Posterior cingulate gyrus (tissue), 11 donors: ENCODE results near the gene TMEM132C.

Experiments used
- DNase-seq, 10 donors: peaks; one replicate each; pipeline versions ENCODE4 v3.0.0 to v3.0.0-alpha.2; 2020 to 2021; ENCODE audit warnings: mixed read lengths in 3 of 10
- intact Hi-C: fragments of 100-400 bp; cut with DNase I; formaldehyde crosslinking; loops from one replicate; pipeline ENCODE4 v1.15.1; 2023

The TMEM132C gene

GRCh38 chr12:128393346-128393745 lies 126.4 kb downstream of the TMEM132C start:
- intact Hi-C loops = no loop called here
- no peak for DNase-seq

GRCh38 chr12:128394137-128394536 lies 127.2 kb downstream of the TMEM132C start:
- peak in 1 of 10 donors; percentile 14 for DNase-seq
- intact Hi-C loops = no loop called here

- no peak for DNase-seq
- intact Hi-C loops = no loop called here
Observed at GRCh38 chr12:128399253-128399652, 132.3 kb downstream of the TMEM132C start.

- no peak for DNase-seq
- intact Hi-C loops = no loop called here
Observed at GRCh38 chr12:128402486-128403243, 135.7 kb downstream of the TMEM132C start.

- intact Hi-C loops = no loop called here
- DNase-seq = peak in 6 of 10 donors; percentile 22 to 90 (median 69)
Observed at GRCh38 chr12:128408669-128409068, 141.7 kb downstream of the TMEM132C start.

GRCh38 chr12:128415036-128415560 lies 148.1 kb downstream of the TMEM132C start:
- intact Hi-C loops = no loop called here
- no peak for DNase-seq

GRCh38 chr12:128418944-128419343 lies 152.0 kb downstream of the TMEM132C start:
- intact Hi-C loops = no loop called here
- no peak for DNase-seq

GRCh38 chr12:128420163-128420562 lies 153.2 kb downstream of the TMEM132C start:
- intact Hi-C loops = no loop called here
- DNase-seq = no peak

GRCh38 chr12:128421375-128421774 lies 154.4 kb downstream of the TMEM132C start:
- intact Hi-C loops = no loop called here
- no peak for DNase-seq

GRCh38 chr12:128423205-128423604 lies 156.2 kb downstream of the TMEM132C start:
- intact Hi-C loops = no loop called here

GRCh38 chr12:128424931-128425431 lies 158.0 kb downstream of the TMEM132C start:
- intact Hi-C loops = no loop called here
- no peak for DNase-seq

More at GRCh38 chr12:128423205-128423604, 156.2 kb downstream of the TMEM132C start:
- DNase-seq = no peak

- intact Hi-C loops = no loop called here
- DNase-seq = peak in 1 of 10 donors; percentile 9
Observed at GRCh38 chr12:128425666-128426331, 158.8 kb downstream of the TMEM132C start.

- intact Hi-C loops = no loop called here
- no peak for DNase-seq
Observed at GRCh38 chr12:128426511-128426910, 159.5 kb downstream of the TMEM132C start.

GRCh38 chr12:128439796-128440195 lies 172.8 kb downstream of the TMEM132C start:
- DNase-seq = no peak
- intact Hi-C loops = no loop called here

- no peak for DNase-seq
- intact Hi-C loops = no loop called here
Observed at GRCh38 chr12:128442096-128442495, 175.1 kb downstream of the TMEM132C start.

- DNase-seq = no peak
- intact Hi-C loops = no loop called here
Observed at GRCh38 chr12:128444598-128444997, 177.6 kb downstream of the TMEM132C start.

GRCh38 chr12:128445415-128446127 lies 178.6 kb downstream of the TMEM132C start:
- intact Hi-C loops = no loop called here

GRCh38 chr12:128449146-128449894 lies 182.3 kb downstream of the TMEM132C start:
- DNase-seq = no peak
- intact Hi-C loops = no loop called here

More at GRCh38 chr12:128445415-128446127, 178.6 kb downstream of the TMEM132C start:
- no peak for DNase-seq

- intact Hi-C loops = no loop called here
- no peak for DNase-seq
Observed at GRCh38 chr12:128450810-128451209, 183.8 kb downstream of the TMEM132C start.

GRCh38 chr12:128455851-128456250 lies 188.9 kb downstream of the TMEM132C start:
- intact Hi-C loops = no loop called here
- no peak for DNase-seq
